Measurements from ENCODE around the gene MAPRE3. TPM values are rescaled to one million over a fixed set of nuclear protein-coding genes. Genes with fewer than 3 reads are reported as not detected.

The MAPRE3 gene
- total RNA-seq, 6 experiments from 2014 or later, result 13.7 to 22.3 (median 17.3) TPM

GRCh38 chr2:26988058-26988860 lies 17.8 kb downstream of the MAPRE3 start:
- Histone ChIP-seq H3K36me3 (no peaks in the 10 kb centered on the region), H3K4me1 (peaks cover 0 to 30% (median 14%) of the 10 kb centered on the region in 4 donors), H3K27me3 (no peaks in the 10 kb centered on the region), H3K27ac (no peak overlapping the region), H3K4me3 (no peak overlapping the region), H3K9me3 (no peaks in the 10 kb centered on the region)
- intact Hi-C loops (cut with DNase I), result no loop called here
- DNase-seq (no peak), ATAC-seq (no peak)
- WGBS (ENCODE audit: insufficient coverage, low coverage, low lambda C conversion rate, missing lambda C conversion rate), result 80% methylated on average over 3 of the region's 4 CpGs
- TF ChIP-seq POLR2A (IDR thresholded peaks at IDR 0.05) (no peak), CTCF (IDR thresholded peaks at IDR 0.05) (no peak)

- intact Hi-C loops (cut with DNase I), result no loop called here
- ATAC-seq (no peak), DNase-seq (no peak)
- Histone ChIP-seq H3K27me3 (no peaks in the 10 kb centered on the region), H3K4me3 (no peak overlapping the region), H3K9me3 (no peaks in the 10 kb centered on the region), H3K36me3 (no peaks in the 10 kb centered on the region), H3K27ac (no peak overlapping the region), H3K4me1 (peaks cover 0 to 25% (median 12%) of the 10 kb centered on the region in 4 donors)
- WGBS (ENCODE audit: insufficient coverage, low coverage, low lambda C conversion rate, missing lambda C conversion rate), result 90% methylated on average over 5 of the region's 8 CpGs
- TF ChIP-seq POLR2A (IDR thresholded peaks at IDR 0.05) (no peak), CTCF (IDR thresholded peaks at IDR 0.05) (no peak)
Measured at GRCh38 chr2:26989156-26989555, 18.7 kb downstream of the MAPRE3 start.

- peak in 1 of 3 donors; percentile 71 for DNase-seq
- H3K36me3 ChIP-seq, result no peaks in the 10 kb centered on the region
- no peaks in the 10 kb centered on the region for H3K27me3 ChIP-seq
- H3K9me3 ChIP-seq, result no peaks in the 10 kb centered on the region
- H3K4me3 ChIP-seq, result no peak overlapping the region
- WGBS (ENCODE audit: insufficient coverage, low coverage, low lambda C conversion rate, missing lambda C conversion rate), result 30% methylated on average over 5 of the region's 5 CpGs
- intact Hi-C loops (cut with DNase I), result no loop called here
- H3K4me1 ChIP-seq, result peaks cover 0 to 25% (median 10%) of the 10 kb centered on the region in 4 donors
- H3K27ac ChIP-seq, result peak overlapping the region in 2 of 3 donors; percentile 49 to 58
- peak; percentile 85 to 97 (median 92) for ATAC-seq
- TF ChIP-seq POLR2A (IDR thresholded peaks at IDR 0.05) (no peak), CTCF (IDR thresholded peaks at IDR 0.05) (no peak)
Measured at GRCh38 chr2:26991717-26992116, 21.3 kb downstream of the MAPRE3 start.

- Histone ChIP-seq H3K4me1 (peaks cover 0 to 25% (median 10%) of the 10 kb centered on the region in 4 donors), H3K27ac (no peak overlapping the region), H3K36me3 (no peaks in the 10 kb centered on the region), H3K27me3 (no peaks in the 10 kb centered on the region), H3K9me3 (no peaks in the 10 kb centered on the region), H3K4me3 (no peak overlapping the region)
- 89% methylated on average over 1 of the region's 1 CpG for WGBS (ENCODE audit: insufficient coverage, low coverage, low lambda C conversion rate, missing lambda C conversion rate)
- ATAC-seq (no peak), DNase-seq (no peak)
- TF ChIP-seq CTCF (IDR thresholded peaks at IDR 0.05) (no peak), POLR2A (IDR thresholded peaks at IDR 0.05) (no peak)
- intact Hi-C loops (cut with DNase I), result no loop called here
Measured at GRCh38 chr2:26993768-26994167, 23.3 kb downstream of the MAPRE3 start.

Data from right lobe of liver (tissue), 6 donors.